ENCODE measurements around the gene MRPL20. TPM values are rescaled to one million over a fixed set of nuclear protein-coding genes. Genes with fewer than 3 reads are reported as not detected.

Gene MRPL20
- total RNA-seq, 4 donors from 2014 or later = 58.2 to 94.1 (median 78.2) TPM

GRCh38 chr1:1427820-1428148 lies 20.7 kb upstream of the MRPL20 start:
- Histone ChIP-seq H3K27me3 (no peaks in the 10 kb centered on the region), H3K4me3 (peak overlapping the region; percentile 10 to 55 (median 46)), H3K27ac (peak overlapping the region in 2 of 4 donors; percentile 39 to 49), H3K4me1 (peaks cover 0 to 33% (median 5%) of the 10 kb centered on the region in 4 donors), H3K36me3 (no peaks in the 10 kb centered on the region), H3K9me3 (no peaks in the 10 kb centered on the region)
- DNase-seq = no peak
- TF ChIP-seq POLR2A (IDR thresholded peaks at IDR 0.05) (no peak), CTCF (IDR thresholded peaks at IDR 0.05) (no peak)

GRCh38 chr1:1427106-1427819 lies 20.2 kb upstream of the MRPL20 start:
- H3K36me3 ChIP-seq = no peaks in the 10 kb centered on the region
- no peaks in the 10 kb centered on the region for H3K27me3 ChIP-seq
- no peak for TF ChIP-seq POLR2A (IDR thresholded peaks at IDR 0.05)
- TF ChIP-seq CTCF (IDR thresholded peaks at IDR 0.05) = no peak
- H3K4me3 ChIP-seq = peak overlapping the region; percentile 10 to 55 (median 46)
- H3K9me3 ChIP-seq = no peaks in the 10 kb centered on the region
- no peak for DNase-seq
- H3K4me1 ChIP-seq = peaks cover 0 to 27% (median 5%) of the 10 kb centered on the region in 4 donors
- peak overlapping the region in 2 of 4 donors; percentile 39 to 49 for H3K27ac ChIP-seq

- Histone ChIP-seq H3K9me3 (no peaks in the 10 kb centered on the region), H3K27ac (no peak overlapping the region), H3K4me1 (peaks cover 0 to 21% (median 2%) of the 10 kb centered on the region in 4 donors), H3K36me3 (no peaks in the 10 kb centered on the region), H3K27me3 (no peaks in the 10 kb centered on the region), H3K4me3 (no peak overlapping the region)
- TF ChIP-seq CTCF (IDR thresholded peaks at IDR 0.05) (no peak), POLR2A (IDR thresholded peaks at IDR 0.05) (no peak)
- DNase-seq = no peak
These were observed 19.5 kb upstream of the MRPL20 start for GRCh38 chr1:1426496-1427105.

- Histone ChIP-seq H3K4me3 (no peak overlapping the region), H3K9me3 (no peaks in the 10 kb centered on the region), H3K36me3 (no peaks in the 10 kb centered on the region), H3K27me3 (no peaks in the 10 kb centered on the region), H3K27ac (no peak overlapping the region), H3K4me1 (peaks cover 0 to 15% (median 2%) of the 10 kb centered on the region in 4 donors)
- no peak for DNase-seq
- no peak for TF ChIP-seq POLR2A (IDR thresholded peaks at IDR 0.05)
- TF ChIP-seq CTCF (IDR thresholded peaks at IDR 0.05) = no peak
These were observed 18.8 kb upstream of the MRPL20 start for GRCh38 chr1:1425753-1426495.

- H3K27me3 ChIP-seq = no peaks in the 10 kb centered on the region
- no peak for TF ChIP-seq CTCF (IDR thresholded peaks at IDR 0.05)
- DNase-seq = no peak
- no peak overlapping the region for H3K4me3 ChIP-seq
- H3K27ac ChIP-seq = no peak overlapping the region
- H3K36me3 ChIP-seq = no peaks in the 10 kb centered on the region
- H3K4me1 ChIP-seq = peaks cover 0 to 15% (median 3%) of the 10 kb centered on the region in 4 donors
- H3K9me3 ChIP-seq = no peaks in the 10 kb centered on the region
These were observed 18.3 kb upstream of the MRPL20 start for GRCh38 chr1:1425426-1425752.

All from Peyer's patch (tissue), 4 donors.